ENCODE results near the gene NUCB1.

Gene NUCB1

DNA sequence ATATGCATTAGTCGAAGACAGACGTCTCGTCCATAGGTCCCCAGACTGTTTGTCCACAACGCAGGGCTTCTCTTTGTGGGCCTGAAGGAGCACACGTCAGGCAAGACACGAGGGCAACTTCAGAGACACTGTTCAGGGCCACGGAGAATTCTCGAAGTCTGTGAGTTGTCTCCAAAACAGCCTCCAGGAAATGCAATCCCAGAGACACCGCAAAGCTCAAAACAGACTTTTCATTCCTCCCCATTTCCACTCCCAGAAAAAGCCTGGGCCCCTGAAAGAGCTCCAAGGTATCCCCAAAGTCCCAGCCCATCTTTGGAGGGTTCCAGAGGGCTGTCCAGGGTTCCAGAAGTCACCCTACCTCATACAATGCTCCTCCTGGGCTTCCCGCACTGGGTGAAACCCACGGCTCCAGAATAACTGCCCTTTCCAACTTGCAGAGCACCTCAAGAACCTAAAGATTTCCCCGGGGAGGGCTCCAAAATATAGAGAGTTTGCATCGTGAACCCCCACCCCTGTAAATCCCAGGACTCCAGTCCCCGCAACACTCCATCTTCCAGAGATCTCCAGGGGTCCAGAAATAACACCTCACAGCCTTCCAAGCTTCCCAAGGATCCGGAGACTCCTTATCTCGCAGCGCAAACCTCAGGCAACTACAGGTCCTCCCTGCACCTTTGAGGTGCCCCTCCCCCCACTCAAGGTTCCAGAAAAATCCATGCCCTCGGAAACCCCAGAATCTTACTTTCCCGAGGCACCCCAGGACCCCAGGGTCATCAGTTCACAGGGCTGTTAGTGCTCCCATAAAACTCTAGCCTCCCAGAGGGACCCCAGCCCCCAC is 64.3 kb downstream of the NUCB1 start:
- no peak for DNase-seq

GRCh38 chr19:48965040-48965805 is 65.1 kb downstream of the NUCB1 start, which contains the start of gene FTL:
TSS of gene FTL (plus strand) at chr19:48965309. CDS start at chr19:48965508, 199 bp downstream.
- peak; percentile 91 for DNase-seq

GRCh38 chr19:48965806-48966540 is 65.9 kb downstream of the NUCB1 start:
- DNase-seq, result peak; percentile 75

DNA sequence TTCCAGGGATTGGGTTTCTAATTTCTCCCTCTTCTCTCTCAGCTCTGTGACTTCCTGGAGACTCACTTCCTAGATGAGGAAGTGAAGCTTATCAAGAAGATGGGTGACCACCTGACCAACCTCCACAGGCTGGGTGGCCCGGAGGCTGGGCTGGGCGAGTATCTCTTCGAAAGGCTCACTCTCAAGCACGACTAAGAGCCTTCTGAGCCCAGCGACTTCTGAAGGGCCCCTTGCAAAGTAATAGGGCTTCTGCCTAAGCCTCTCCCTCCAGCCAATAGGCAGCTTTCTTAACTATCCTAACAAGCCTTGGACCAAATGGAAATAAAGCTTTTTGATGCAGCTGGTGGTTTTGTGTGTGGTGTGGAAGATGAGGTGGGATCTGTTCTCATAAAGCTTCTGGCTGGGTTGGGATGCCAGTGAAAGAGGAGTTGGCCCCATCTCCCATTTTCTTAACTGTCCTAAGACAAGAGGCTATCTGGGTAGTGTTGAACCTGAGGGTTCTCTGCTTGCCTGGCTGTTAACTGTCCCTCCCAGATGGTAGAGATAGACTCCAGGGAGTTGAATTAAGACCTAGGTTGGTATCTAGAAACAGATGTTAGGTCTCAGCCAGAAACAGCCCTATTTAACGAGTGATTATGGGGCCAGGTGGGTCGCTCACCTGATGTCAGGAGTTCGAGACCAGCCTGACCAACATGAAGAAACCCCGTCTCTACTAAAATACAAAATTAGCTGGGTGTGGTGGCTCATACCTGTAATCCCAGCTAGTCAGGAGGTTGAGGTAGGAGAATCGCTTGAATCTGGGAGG is 66.6 kb downstream of the NUCB1 start:
- no peak for DNase-seq

GRCh38 chr19:48967346-48968178 is 67.5 kb downstream of the NUCB1 start:
- no peak for DNase-seq

DNA sequence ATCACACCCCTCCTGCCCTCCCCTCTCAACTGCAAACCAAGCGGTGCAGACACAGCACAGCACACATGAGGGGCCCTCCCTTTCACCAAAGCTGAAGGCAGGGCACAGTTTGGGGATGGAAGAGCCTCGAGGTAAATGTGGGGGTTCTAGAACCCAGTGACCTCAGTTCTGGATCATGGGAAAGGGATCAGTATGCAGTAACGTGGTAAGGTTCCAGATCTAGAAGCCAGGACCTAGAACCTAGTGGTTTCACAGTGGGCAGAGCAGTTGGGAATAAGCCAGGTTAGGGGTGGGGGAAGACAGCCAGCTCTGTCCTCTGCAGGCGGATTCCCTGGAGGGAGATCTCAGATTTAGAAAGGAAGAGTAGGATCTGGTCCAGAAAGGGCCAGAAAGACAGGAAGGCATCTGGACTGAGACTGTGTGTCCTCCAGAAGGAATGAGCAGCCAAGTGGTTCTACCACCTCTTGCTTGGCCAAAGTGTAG is 68.1 kb downstream of the NUCB1 start:
- DNase-seq, result no peak

GRCh38 chr19:48968813-48969218 is 68.7 kb downstream of the NUCB1 start:
- DNase-seq, result no peak

DNA sequence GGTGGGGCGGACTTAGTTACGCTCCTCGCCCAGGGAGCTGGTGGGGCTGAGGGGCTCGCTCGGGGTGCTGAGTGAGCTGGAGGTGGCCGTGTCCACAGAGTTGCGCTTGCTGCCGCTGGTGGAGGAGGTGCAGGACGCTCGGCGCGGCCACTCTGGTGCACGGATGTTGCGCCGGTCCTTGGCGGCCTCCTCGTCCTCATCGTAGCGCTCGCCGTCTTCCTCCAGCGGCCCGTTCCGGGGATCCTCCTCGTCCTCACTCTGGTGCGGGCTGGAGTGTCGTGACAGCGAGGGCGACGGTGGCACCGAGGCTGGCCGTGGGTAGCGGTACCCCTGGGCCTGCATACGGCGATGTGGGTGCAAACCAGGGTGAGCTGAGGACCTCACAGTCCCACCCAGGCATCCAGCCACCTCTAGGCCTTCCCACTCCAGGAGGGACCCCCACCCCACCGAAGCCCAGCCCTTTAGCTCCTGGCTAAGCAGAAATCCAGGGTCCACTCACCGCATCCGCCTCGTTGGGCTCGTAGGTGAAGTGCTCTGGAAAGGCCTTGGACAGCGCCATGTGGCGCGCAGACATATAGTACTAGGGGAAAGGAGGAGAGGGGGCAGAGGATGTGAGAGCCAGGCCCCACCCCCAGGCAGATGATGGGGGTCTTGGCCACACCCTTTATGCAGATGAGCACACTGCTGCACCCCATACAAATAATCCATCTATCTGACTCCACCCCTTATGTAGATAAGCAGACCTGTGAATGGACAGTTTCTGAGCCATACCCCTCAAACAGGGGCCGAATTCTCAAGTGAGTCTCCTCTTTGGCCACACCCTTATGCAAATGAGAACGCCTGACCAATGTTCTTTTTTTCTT is 69.4 kb downstream of the NUCB1 start:
- DNase-seq, result peak; percentile 29

DNA sequence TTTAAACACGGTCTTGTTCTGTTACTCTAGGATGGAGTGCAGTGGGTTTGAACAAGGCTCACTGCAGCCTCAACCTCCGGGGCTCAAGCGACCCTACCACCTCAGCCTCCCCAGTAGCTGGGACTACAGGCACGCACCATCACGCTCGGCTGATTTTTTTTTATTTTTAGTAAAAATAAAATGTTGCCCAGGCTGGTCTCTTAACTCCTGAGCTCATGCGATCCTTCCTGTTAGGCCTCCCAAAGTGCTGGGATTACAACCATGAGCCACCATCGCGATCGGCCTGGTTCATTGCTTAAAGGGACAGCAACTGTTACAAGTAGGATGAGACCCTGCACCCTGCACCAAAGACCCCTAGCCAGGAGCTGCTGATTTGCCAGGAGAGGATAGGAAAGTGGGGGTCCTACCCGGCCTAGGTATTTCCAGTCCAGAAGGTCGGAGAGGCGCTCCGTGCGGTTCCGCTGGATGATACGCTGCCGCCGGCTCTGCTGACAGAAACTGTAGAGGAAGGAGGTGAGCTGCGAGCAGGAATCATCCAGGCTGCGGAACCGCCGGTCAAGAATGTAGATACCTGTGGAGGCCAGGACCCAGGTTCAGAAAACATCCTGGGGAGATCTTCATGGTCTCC is 70.1 kb downstream of the NUCB1 start:
- no peak for DNase-seq

DNA sequence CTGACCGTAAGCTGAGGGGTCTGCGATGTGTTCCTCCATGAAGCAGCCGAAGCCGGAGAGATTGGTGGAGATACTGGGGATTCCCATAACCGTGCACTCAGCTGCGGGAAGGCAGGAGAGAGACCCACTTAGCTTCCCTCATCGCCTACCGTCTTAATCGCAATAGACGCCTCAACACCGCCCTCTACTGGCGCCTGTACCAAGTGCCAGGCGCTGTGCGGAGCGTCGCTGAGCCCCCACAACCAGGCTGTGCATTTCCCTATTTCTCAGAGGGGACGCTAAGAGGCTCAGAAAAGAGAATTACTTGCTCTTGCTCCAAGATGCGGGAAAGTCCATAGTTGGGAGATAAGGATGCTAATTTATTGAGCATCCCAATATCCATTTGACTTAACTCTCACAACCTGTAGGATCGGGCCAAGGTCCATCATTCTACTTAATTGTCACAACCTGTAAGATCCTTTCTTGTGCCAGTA is 70.8 kb downstream of the NUCB1 start:
- peak; percentile 18 for DNase-seq

All from NCI-H446 treated with DMSO at 0.1 percent for 48 hours (cell line).